WTC11 (cell line): ENCODE measurements around the gene AQP1. TPM values are rescaled to one million over a fixed set of nuclear protein-coding genes. Genes with fewer than 3 reads are reported as not detected.

Source experiments
- ATAC-seq: fragments of 200-7000 bp; cut with Tn5 transposase; 2 replicates; pipeline ENCODE4 v1.10.0; 2021; ENCODE audit warnings: mild to moderate bottlenecking, moderate library complexity
- CTCF ChIA-PET: fragments of 300-600 bp; sonication (Branson Sonifier 250); formaldehyde crosslinking; loops from one replicate; lab custom pipeline; 2021; ENCODE audit warnings: antibody characterized with exemption; lab: Charles Lee
- POLR2A ChIA-PET: fragments of 350-600 bp; sonication (Branson Sonifier 250); formaldehyde crosslinking; loops from one replicate; lab custom pipeline; 2021; ENCODE audit warnings: antibody characterized with exemption; lab: Charles Lee
- DNase-seq: peaks from one replicate; pipeline ENCODE4 v3.0.0; 2021; ENCODE audit warnings: low spot score
- H3K27ac Mint-ChIP-seq: 2 replicates; pipeline ENCODE4 v1.8.0; 2021; ENCODE audit warnings: mixed read lengths
- H3K27me3 Mint-ChIP-seq: 2 replicates; pipeline ENCODE4 v1.8.0; 2021; ENCODE audit warnings: low read depth, mild to moderate bottlenecking, moderate library complexity, mixed read lengths
- H3K36me3 Mint-ChIP-seq: 2 replicates; pipeline ENCODE4 v1.8.0; 2021; ENCODE audit warnings: mixed read lengths
- H3K4me1 Mint-ChIP-seq: 2 replicates; pipeline ENCODE4 v1.8.0; 2022; ENCODE audit warnings: mixed read lengths
- H3K4me3 Mint-ChIP-seq: 2 replicates; pipeline ENCODE4 v1.8.0; 2021; ENCODE audit warnings: mild to moderate bottlenecking, moderate library complexity, mixed read lengths
- H3K9me3 Mint-ChIP-seq: 2 replicates; pipeline ENCODE4 v1.8.0; 2021; ENCODE audit warnings: mixed read lengths
- E2F5 ChIP-seq: sonication (generic); formaldehyde crosslinking; IDR thresholded peaks from 2 replicates; pipeline ENCODE4 v1.8.1; 2022; ENCODE audit warnings: mild to moderate bottlenecking, moderate library complexity, missing genetic modification reagents
- EMX1 ChIP-seq: fragments of 250-450 bp; sonication (Bioruptor Pico); IDR thresholded peaks from 2 replicates; pipeline ENCODE4 v1.8.0; 2021; ENCODE audit warnings: mild to moderate bottlenecking
- FOXK1 ChIP-seq: sonication (generic); formaldehyde crosslinking; IDR thresholded peaks from 2 replicates; pipeline ENCODE4 v1.8.0; 2022; ENCODE audit warnings: mild to moderate bottlenecking, moderate library complexity, missing genetic modification reagents
- FOXP4 ChIP-seq: sonication (generic); formaldehyde crosslinking; IDR thresholded peaks from 2 replicates; pipeline ENCODE4 v1.8.0; 2022; ENCODE audit warnings: mild to moderate bottlenecking, missing genetic modification reagents
- JUN ChIP-seq: sonication (generic); formaldehyde crosslinking; IDR thresholded peaks from 2 replicates; pipeline ENCODE4 v1.8.0; 2023; ENCODE audit warnings: mild to moderate bottlenecking, missing genetic modification reagents
- MXD4 ChIP-seq: fragments of 250-450 bp; sonication (Bioruptor Pico); IDR thresholded peaks from 2 replicates; pipeline ENCODE4 v1.8.0; 2021; ENCODE audit warnings: mild to moderate bottlenecking, moderate library complexity, borderline replicate concordance
- NFE2L1 ChIP-seq: sonication (generic); formaldehyde crosslinking; IDR thresholded peaks from 2 replicates; pipeline ENCODE4 v1.8.1; 2023; ENCODE audit warnings: missing genetic modification reagents
- TEAD1 ChIP-seq: sonication (generic); formaldehyde crosslinking; IDR thresholded peaks from 2 replicates; pipeline ENCODE4 v1.8.0; 2022; ENCODE audit warnings: mild to moderate bottlenecking, missing genetic modification reagents
- TP53 ChIP-seq: sonication (generic); formaldehyde crosslinking; IDR thresholded peaks from 2 replicates; pipeline ENCODE4 v1.8.1; 2023; ENCODE audit warnings: mild to moderate bottlenecking, missing genetic modification reagents
- USF1 ChIP-seq: sonication (generic); formaldehyde crosslinking; IDR thresholded peaks from 2 replicates; pipeline ENCODE4 v1.8.0; 2022; ENCODE audit warnings: mild to moderate bottlenecking, missing genetic modification reagents
- ZNF317 ChIP-seq: sonication (generic); formaldehyde crosslinking; IDR thresholded peaks from 2 replicates; pipeline ENCODE4 v1.8.1; 2023; ENCODE audit warnings: low read depth, mild to moderate bottlenecking, moderate library complexity, missing genetic modification reagents, borderline replicate concordance
- ZNF532 ChIP-seq: fragments of 250-450 bp; sonication (Bioruptor Pico); IDR thresholded peaks from 2 replicates; pipeline ENCODE4 v1.9.0; 2021; ENCODE audit warnings: mild to moderate bottlenecking, borderline replicate concordance
- ZSCAN18 ChIP-seq: fragments of 250-450 bp; sonication (Bioruptor Pico); IDR thresholded peaks from 2 replicates; pipeline ENCODE4 v2.1.2; 2022; ENCODE audit warnings: mild to moderate bottlenecking, moderate library complexity
- total RNA-seq: library from RNA; stranded (reverse); gene quantifications from 3 replicates; pipeline ENCODE4 v1.2.3, GENCODE V29; 2021

The AQP1 gene
- total RNA-seq, 1 experiment from 2014 or later = 0.81 TPM

GRCh38 chr7:30970594-30971094 lies 59.0 kb downstream of the AQP1 start:
- peak; percentile 40 for DNase-seq

More at GRCh38 chr7:30970594-30971094, 59.0 kb downstream of the AQP1 start:
- Mint-ChIP-seq H3K4me1 (peaks cover 12% of the 10 kb centered on the region), H3K27me3 (no peaks in the 10 kb centered on the region; the same call in 1 of the 2 replicates), H3K9me3 (no peaks in the 10 kb centered on the region), H3K27ac (no peak overlapping the region)
- ChIA-PET POLR2A (no interaction called here), CTCF (interaction anchor here (1.5 to 8.0 kb wide), 7 partner anchors 14 to 179 kb away, joined by 4 to 107 read pairs (median 14); no protein-coding TSS in a partner anchor)
- ATAC-seq = peak; percentile 62
- TF ChIP-seq USF1 (CRISPR knock-in tag) (no peak; the same call in 1 of the 2 replicates), TEAD1 (CRISPR knock-in tag) (no peak), ZNF532 (CRISPR knock-in tag) (no peak), FOXK1 (CRISPR knock-in tag) (no peak), TP53 (CRISPR knock-in tag) (no peak), MXD4 (CRISPR knock-in tag) (no peak), NFE2L1 (CRISPR knock-in tag) (no peak), JUN (CRISPR knock-in tag) (no peak), FOXP4 (CRISPR knock-in tag) (no peak), ZNF317 (no peak), ZSCAN18 (CRISPR knock-in tag) (no peak), E2F5 (no peak), EMX1 (CRISPR knock-in tag) (no peak)
- TF ChIP-seq, all 79 proteins: peak for 0
- no peak overlapping the region for H3K4me3 Mint-ChIP-seq
- no peaks in the 10 kb centered on the region for H3K36me3 Mint-ChIP-seq
